Prostate gland (tissue), 2 donors: Measurements from ENCODE around the gene NAGA. TPM values are rescaled to one million over a fixed set of nuclear protein-coding genes. Genes with fewer than 3 reads are reported as not detected.

ENCODE experiments used
- DNase-seq: peaks from one replicate; pipeline ENCODE4 v3.0.0-alpha.2; 2019; ENCODE audit warnings: low spot score
- H3K27ac ChIP-seq, 2 donors: fragments of 200-600 bp; sonication (generic); 2 replicates each; pipeline ENCODE4 v1.5.1; 2017 to 2019
- H3K27me3 ChIP-seq: fragments of 200-600 bp; sonication (generic); replicated peaks from 2 replicates; pipeline ENCODE4 v1.5.1; 2019; ENCODE audit not compliant: insufficient read depth
- H3K36me3 ChIP-seq, 2 donors: fragments of 200-600 bp; sonication (generic); 1 replicate in 1 of 2; 2 replicates in 1 of 2; pipeline versions ENCODE4 v1.5.1 to v1.8.1; 2017 to 2019
- H3K4me1 ChIP-seq: fragments of 200-600 bp; sonication (generic); replicated peaks from 2 replicates; pipeline ENCODE4 v1.5.1; 2019
- H3K4me3 ChIP-seq, 2 donors: fragments of 200-600 bp; sonication (generic); 2 replicates each; pipeline ENCODE4 v1.5.1; 2017 to 2019
- H3K9me3 ChIP-seq: fragments of 200-600 bp; sonication (generic); 2 replicates; pipeline ENCODE4 v1.5.1; 2017
- CTCF ChIP-seq, 4 experiments: fragments of 200-600 bp in 2 of 4; fragments of 450-650 bp in 2 of 4; sonication (generic) in 2 of 4; IDR thresholded peaks; 1 replicate in 3 of 4; 2 replicates in 1 of 4; pipeline ENCODE4 v1.5.1; 2016 to 2019; ENCODE audit warnings: antibody characterized with exemption in 4 of 4, mild to moderate bottlenecking in 2 of 4, moderate library complexity in 2 of 4
- POLR2A ChIP-seq: fragments of 450-650 bp; IDR thresholded peaks from one replicate; pipeline ENCODE4 v1.6.1; 2016; ENCODE audit warnings: antibody characterized with exemption, mild to moderate bottlenecking
- POLR2AphosphoS5 ChIP-seq: sonication (generic); formaldehyde crosslinking; IDR thresholded peaks from one replicate; pipeline ENCODE4 v1.6.1; 2017; ENCODE audit warnings: antibody characterized with exemption
- WGBS: methylation state at CpG from one replicate; pipeline ENCODE4 v1.1.5; 2018; 5-methylcytosine and 5-hydroxymethylcytosine counted together
- intact Hi-C: fragments of 100-400 bp; cut with DNase I; formaldehyde crosslinking; loops from one replicate; pipeline ENCODE4 v1.14.2; 2022
- small RNA-seq, 2 donors: library from RNA; depleted of rRNA; stranded (forward); fragments of <200 nt; gene quantifications; one replicate each; pipeline ENCODE3, GENCODE V24; 2016
- total RNA-seq, 2 donors: library from RNA; depleted of rRNA; stranded (reverse); fragments of >200 nt; gene quantifications; one replicate each; pipeline ENCODE4 v1.1.0, GENCODE V29; 2016

Gene NAGA
- total RNA-seq, 2 donors from 2014 or later = 41.5 to 47.1 TPM

DNA sequence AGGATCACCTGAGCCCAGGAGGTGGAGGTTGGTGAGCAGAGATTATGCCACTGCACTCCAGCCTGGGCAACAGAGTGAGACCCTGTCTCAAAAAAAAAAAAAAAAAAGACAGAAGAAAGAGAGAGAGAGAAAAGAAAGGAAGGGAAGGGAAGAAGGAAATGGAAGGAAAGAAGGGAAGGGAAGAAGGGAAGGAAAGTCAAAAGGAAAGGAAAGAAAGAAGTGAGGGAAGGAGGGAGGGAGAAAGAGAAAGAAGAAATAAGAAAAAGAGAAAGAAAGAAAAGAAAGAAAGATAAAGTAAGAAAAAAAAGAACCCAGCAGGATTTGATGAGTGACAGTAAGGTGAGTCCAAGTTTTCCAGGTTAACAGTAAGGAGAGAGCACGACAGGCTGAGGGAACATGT is 52.4 kb downstream of the NAGA start:
- TF ChIP-seq POLR2A (no peak), CTCF (IDR thresholded peaks at IDR 0.05) (no peak), POLR2AphosphoS5 (no peak)
- no peak for DNase-seq

GRCh38 chr22:42016111-42016510 is 54.5 kb downstream of the NAGA start:
- H3K9me3 ChIP-seq = no peaks in the 10 kb centered on the region
- TF ChIP-seq POLR2A (no peak), CTCF (IDR thresholded peaks at IDR 0.05) (no peak), POLR2AphosphoS5 (no peak)
- H3K36me3 ChIP-seq = no peaks in the 10 kb centered on the region
- no peaks in the 10 kb centered on the region for H3K27me3 ChIP-seq
- 77% methylated on average over 10 of the region's 10 CpGs for WGBS
- intact Hi-C loops = no loop called here
- H3K4me1 ChIP-seq = no peaks in the 10 kb centered on the region
- no peak overlapping the region for H3K4me3 ChIP-seq
- no peak for DNase-seq
- H3K27ac ChIP-seq = no peak overlapping the region

More for the DNA sequence above, 52.4 kb downstream of the NAGA start:
- Histone ChIP-seq H3K27ac (no peak overlapping the region), H3K36me3 (no peaks in the 10 kb centered on the region), H3K4me1 (no peaks in the 10 kb centered on the region), H3K9me3 (no peaks in the 10 kb centered on the region), H3K27me3 (no peaks in the 10 kb centered on the region), H3K4me3 (no peak overlapping the region)
- WGBS = 55% methylated on average over 1 of the region's 1 CpG
- intact Hi-C loops = no loop called here

DNA sequence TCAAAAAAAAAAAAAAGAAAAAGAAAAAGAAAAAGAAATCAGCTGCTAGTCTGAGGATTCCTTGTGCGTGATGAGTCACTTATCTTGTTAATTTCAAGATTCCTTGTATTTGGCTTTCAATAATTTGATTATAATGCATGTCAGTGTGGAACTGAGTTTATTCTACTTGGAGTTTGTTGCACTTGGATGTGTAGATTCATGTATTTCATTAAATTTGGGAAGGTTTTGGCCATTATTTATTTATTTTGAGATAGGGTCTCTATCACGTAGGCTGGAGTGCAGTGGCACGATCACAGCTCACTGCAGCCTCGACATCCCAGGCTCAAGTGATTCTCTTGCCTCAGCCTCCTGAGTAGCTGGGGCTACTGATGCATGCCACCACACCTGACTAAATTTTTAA is 57.2 kb downstream of the NAGA start:
- Histone ChIP-seq H3K4me3 (no peak overlapping the region), H3K4me1 (no peaks in the 10 kb centered on the region), H3K9me3 (no peaks in the 10 kb centered on the region), H3K27ac (no peak overlapping the region), H3K27me3 (no peaks in the 10 kb centered on the region), H3K36me3 (no peaks in the 10 kb centered on the region)
- intact Hi-C loops = no loop called here
- 87% methylated on average over 4 of the region's 4 CpGs for WGBS
- TF ChIP-seq CTCF (IDR thresholded peaks at IDR 0.05) (no peak), POLR2A (no peak), POLR2AphosphoS5 (no peak)
- no peak for DNase-seq

DNA sequence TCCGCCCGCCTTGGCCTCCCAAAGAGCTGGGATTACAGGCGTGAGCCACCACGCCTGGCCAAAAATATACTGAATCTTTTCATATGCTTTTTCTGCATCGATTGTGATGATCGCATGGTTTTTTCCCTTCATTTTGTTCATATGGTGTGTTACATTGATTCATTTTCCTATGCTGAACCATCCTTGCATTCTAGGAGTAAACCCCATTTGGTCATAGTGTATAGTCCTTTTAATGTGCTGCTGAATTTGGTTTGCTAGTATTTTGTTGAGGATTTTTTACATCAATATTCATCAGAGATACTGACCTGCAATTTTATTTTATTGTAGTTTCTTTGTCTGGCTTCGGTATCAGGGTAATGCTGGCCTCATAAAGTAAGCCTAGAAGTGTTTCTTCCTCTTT is 59.8 kb downstream of the NAGA start:
- Histone ChIP-seq H3K4me3 (no peak overlapping the region), H3K27me3 (no peaks in the 10 kb centered on the region), H3K27ac (no peak overlapping the region), H3K4me1 (no peaks in the 10 kb centered on the region), H3K9me3 (no peaks in the 10 kb centered on the region), H3K36me3 (no peaks in the 10 kb centered on the region)
- intact Hi-C loops = no loop called here
- TF ChIP-seq POLR2AphosphoS5 (no peak), CTCF (IDR thresholded peaks at IDR 0.05) (no peak), POLR2A (no peak)
- no peak for DNase-seq
- 88% methylated on average over 7 of the region's 7 CpGs for WGBS

Small RNA genes within 50 kb of the gene (small RNA-seq; reads per million reads assigned to genes)
- gene SNORD13P1 = 0 reads per million in 2 donors

Other genes starting within 250 kb of the NAGA start
- gene SREBF2, start 237.7 kb downstream of the NAGA start, total RNA-seq = 100 to 1,000 TPM in 1 of 2 donors, 10 to 100 TPM in 1; 62.7 to 128 TPM
- not detected for gene SHISA8, start 155.7 kb downstream of the NAGA start, total RNA-seq
- gene TNFRSF13C, start 144.0 kb downstream of the NAGA start, total RNA-seq = under 1 TPM; 0.17 to 0.36 TPM
- 10 to 100 TPM; 10.3 to 10.8 TPM for gene CENPM, start 123.7 kb downstream of the NAGA start, total RNA-seq
- 1 to 10 TPM in 1 of 2 donors, under 1 TPM in 1; 0.46 to 2.3 TPM for gene SEPTIN3, start 101.4 kb downstream of the NAGA start, total RNA-seq
- gene WBP2NL, start 72.0 kb downstream of the NAGA start, total RNA-seq = 10 to 100 TPM in 1 of 2 donors, 1 to 10 TPM in 1; 1.6 to 12.7 TPM
- gene PHETA2, start 3.4 kb upstream of the NAGA start, total RNA-seq = 10 to 100 TPM in 1 of 2 donors, 1 to 10 TPM in 1; 8.5 to 11.2 TPM
- 10 to 100 TPM; 19.1 to 35.8 TPM for gene SMDT1, start 8.9 kb upstream of the NAGA start, total RNA-seq
- gene NDUFA6, start 20.0 kb upstream of the NAGA start, total RNA-seq = 10 to 100 TPM; 52.9 to 53.1 TPM
- gene CYP2D6, start 60.0 kb upstream of the NAGA start, total RNA-seq = 1 to 10 TPM in 1 of 2 donors, under 1 TPM in 1; 0.73 to 5.2 TPM
- gene TCF20, start 199.8 kb upstream of the NAGA start, total RNA-seq = 10 to 100 TPM; 43.9 to 47.3 TPM